GM06990 (cell line): Measurements from ENCODE around the gene SLC9B1.
A peak's percentile ranks its signal among the peaks of the same experiment; 100 is the strongest.
"Not testable (repeated sequence)": the region's sequence is repeated elsewhere in the genome, so short reads cannot be mapped to it uniquely, and the experiment has no call there.

Experiments used
- DNase-seq: peaks from one replicate; pipeline ENCODE4 v3.0.0-alpha.2; 2011; ENCODE audit not compliant: insufficient read length; ENCODE audit errors: extremely low read depth
- H3K27me3 ChIP-seq: replicated peaks from 2 replicates; pipeline ENCODE4 v1.6.0; 2011; ENCODE audit warnings: low read length; ENCODE audit not compliant: control insufficient read depth, insufficient read depth
- H3K36me3 ChIP-seq: 2 replicates; pipeline ENCODE4 v1.5.1; 2011; ENCODE audit warnings: low read length; ENCODE audit not compliant: control insufficient read depth, insufficient read depth
- H3K4me3 ChIP-seq: replicated peaks from 2 replicates; pipeline ENCODE4 v1.5.1; 2011; ENCODE audit warnings: low read depth, mild to moderate bottlenecking, control low read depth, low read length
- TF ChIP-seq, protein P1 (sequence below): IDR thresholded peaks from 2 replicates; pipeline ENCODE4 v1.5.1; 2011; ENCODE audit warnings: low read length, control low read depth, mild to moderate bottlenecking, inconsistent platforms; ENCODE audit not compliant: insufficient read depth, poor library complexity, severe bottlenecking

The SLC9B1 gene

DNA sequence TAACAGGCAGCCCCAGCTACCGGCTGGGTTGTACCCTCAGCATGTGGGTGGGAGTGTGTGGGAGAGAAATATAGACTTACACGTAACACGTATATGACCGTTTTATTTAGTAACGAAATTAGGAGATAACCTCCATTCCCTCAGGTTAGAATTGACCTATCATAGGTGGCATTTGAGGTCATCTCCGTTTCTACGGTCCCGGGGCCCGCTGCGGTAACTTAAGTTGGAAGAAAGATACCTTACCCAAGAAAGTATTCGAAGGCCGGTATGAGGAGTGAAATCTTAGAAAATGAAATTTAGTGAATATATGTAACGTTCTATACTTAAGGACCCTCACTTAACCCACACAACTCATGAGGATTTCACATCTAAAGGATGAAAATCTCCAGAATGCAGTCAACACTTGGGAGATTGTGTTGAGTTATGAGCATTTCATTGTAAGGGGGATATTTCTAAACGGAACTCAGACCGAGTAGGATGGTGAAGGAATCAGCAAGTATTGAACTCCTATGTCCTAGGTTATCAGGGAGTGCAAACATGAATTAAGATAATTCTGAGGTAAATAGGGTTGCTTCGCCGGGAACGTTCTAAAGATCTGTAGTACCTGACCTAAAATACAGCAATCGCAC lies 149.8 kb downstream of the SLC9B1 start:
- H3K36me3 ChIP-seq: peaks cover 2% of the 10 kb centered on the region; the same call in 1 of the 2 replicates
- TF ChIP-seq, protein P1, sequence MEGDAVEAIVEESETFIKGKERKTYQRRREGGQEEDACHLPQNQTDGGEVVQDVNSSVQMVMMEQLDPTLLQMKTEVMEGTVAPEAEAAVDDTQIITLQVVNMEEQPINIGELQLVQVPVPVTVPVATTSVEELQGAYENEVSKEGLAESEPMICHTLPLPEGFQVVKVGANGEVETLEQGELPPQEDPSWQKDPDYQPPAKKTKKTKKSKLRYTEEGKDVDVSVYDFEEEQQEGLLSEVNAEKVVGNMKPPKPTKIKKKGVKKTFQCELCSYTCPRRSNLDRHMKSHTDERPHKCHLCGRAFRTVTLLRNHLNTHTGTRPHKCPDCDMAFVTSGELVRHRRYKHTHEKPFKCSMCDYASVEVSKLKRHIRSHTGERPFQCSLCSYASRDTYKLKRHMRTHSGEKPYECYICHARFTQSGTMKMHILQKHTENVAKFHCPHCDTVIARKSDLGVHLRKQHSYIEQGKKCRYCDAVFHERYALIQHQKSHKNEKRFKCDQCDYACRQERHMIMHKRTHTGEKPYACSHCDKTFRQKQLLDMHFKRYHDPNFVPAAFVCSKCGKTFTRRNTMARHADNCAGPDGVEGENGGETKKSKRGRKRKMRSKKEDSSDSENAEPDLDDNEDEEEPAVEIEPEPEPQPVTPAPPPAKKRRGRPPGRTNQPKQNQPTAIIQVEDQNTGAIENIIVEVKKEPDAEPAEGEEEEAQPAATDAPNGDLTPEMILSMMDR: no peak
- H3K27me3 ChIP-seq: no peaks in the 10 kb centered on the region
- no peak for DNase-seq
- H3K4me3 ChIP-seq: peak overlapping the region; percentile 89

DNA sequence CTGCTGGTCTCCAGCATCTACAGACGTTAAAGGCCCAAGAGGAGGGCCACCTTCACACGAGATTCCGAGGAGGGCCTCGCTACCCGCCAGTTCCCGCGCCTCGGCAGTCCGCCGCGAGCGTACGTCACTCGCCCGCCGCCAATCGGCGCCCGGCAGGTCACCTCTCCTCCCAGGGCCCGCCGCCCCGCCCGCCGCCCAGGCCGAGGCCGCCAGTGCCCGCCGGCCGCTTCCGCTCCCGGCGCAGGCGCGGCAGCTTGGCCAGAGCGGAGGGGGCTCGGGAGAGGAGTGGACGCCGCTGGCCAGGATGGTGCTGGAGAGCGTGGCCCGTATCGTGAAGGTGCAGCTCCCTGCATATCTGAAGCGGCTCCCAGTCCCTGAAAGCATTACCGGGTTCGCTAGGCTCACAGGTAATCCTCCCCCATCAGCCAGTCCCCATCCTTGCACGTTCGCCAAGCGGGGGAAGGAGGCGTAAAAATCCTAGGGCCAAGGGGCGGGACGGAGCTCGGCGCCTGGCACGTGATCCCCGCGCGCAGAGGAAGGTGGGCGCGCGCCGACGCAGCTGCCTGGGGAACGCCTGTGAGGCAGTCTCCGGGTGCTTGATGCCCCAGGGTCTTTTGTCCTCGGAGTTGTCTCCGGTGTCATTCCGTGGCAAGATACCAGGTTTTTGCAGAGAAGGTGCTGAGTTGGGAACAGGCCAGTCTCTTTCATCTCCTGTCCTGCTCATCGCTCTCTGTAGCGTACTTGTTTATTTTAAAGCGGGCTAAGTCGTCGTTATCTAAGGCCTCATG lies 150.5 kb downstream of the SLC9B1 start, which contains the start of gene CISD2:
Gene CISD2, plus strand, starts transcription at position 212 of the 788 bp plus-strand sequence. Its CDS starts 93 bp downstream, at position 305.
- TF ChIP-seq, protein P1: no peak
- Histone ChIP-seq H3K36me3 (peaks cover 2% of the 10 kb centered on the region; the same call in 1 of the 2 replicates), H3K27me3 (no peaks in the 10 kb centered on the region), H3K4me3 (peak within 1 kb of the TSS; percentile 89)
- peak; percentile 97 for DNase-seq

GRCh38 chr4:102868153-102868780 lies 151.2 kb downstream of the SLC9B1 start:
- no peak for DNase-seq
- TF ChIP-seq, protein P1: no peak
- Histone ChIP-seq H3K4me3 (peak overlapping the region; percentile 89), H3K36me3 (peaks cover 2% of the 10 kb centered on the region; the same call in 1 of the 2 replicates), H3K27me3 (no peaks in the 10 kb centered on the region)

GRCh38 chr4:102867278-102868152 lies 152.0 kb downstream of the SLC9B1 start:
- Histone ChIP-seq H3K4me3 (peak overlapping the region; percentile 89), H3K36me3 (no peaks in the 10 kb centered on the region), H3K27me3 (no peaks in the 10 kb centered on the region)
- DNase-seq: peak; percentile 21
- TF ChIP-seq, protein P1: no peak

DNA sequence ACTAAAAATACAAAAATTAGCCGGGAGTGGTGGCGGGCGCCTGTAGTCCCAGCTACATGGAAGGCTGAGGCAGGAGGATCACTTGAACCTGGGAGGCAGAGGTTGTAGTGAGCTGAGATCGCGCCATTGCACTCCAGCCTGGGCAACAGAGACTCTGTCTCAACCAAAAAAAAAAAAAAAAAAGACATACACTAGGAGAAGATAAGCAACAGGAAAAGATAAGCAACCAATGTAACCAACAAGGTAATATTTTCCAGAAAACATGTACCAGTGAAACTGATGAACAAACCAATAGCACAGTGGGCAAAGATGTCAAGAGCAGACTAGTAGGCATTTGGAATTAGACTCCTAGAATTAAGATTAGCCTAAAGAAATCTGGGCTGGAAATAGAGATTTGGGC lies 154.2 kb downstream of the SLC9B1 start:
- H3K4me3 ChIP-seq, DNase-seq, H3K36me3 ChIP-seq, H3K27me3 ChIP-seq: not testable (repeated sequence)
